SK-N-SH (cell line): ENCODE data around the gene RFPL1. TPM values are rescaled to one million over a fixed set of nuclear protein-coding genes. Genes with fewer than 3 reads are reported as not detected.

Experiments used
- CTCF ChIA-PET: fragments of 300-600, 350-600 bp; formaldehyde crosslinking; extraction: SDS; loops from one replicate; lab custom pipeline; 2021; lab: Yijun Ruan, JAX
- POLR2A ChIA-PET: fragments of 350-600 bp; sonication (Branson Sonifier 250); formaldehyde crosslinking; extraction: SDS; loops from one replicate; lab custom pipeline; 2020; ENCODE audit warnings: antibody characterized with exemption, inconsistent platforms; lab: Yijun Ruan, JAX
- DNase-seq: peaks from one replicate; pipeline ENCODE4 v3.0.0; 2012
- H2AFZ ChIP-seq: fragments of 200-600 bp; sonication (generic); 2 replicates; pipeline ENCODE4 v1.8.1; 2016; ENCODE audit warnings: antibody characterized with exemption, mild to moderate bottlenecking, low read depth
- H3F3A ChIP-seq: fragments of 200-600 bp; sonication (generic); replicated peaks from 2 replicates; pipeline ENCODE3; 2016; ENCODE audit warnings: antibody characterized with exemption, mild to moderate bottlenecking; ENCODE audit not compliant: insufficient read depth
- H3K27ac ChIP-seq, 2 experiments: fragments of 200-500 bp in 1 of 2; fragments of 200-600 bp in 1 of 2; sonication (Bioruptor generic) in 1 of 2; sonication (generic), shearing (Covaris generic) in 1 of 2; 2 replicates each; pipeline versions ENCODE4 v1.5.1 to v1.6.1; 2014 to 2016; ENCODE audit warnings: low read depth in 2 of 2, inconsistent platforms in 1 of 2, low read length in 1 of 2, mild to moderate bottlenecking in 1 of 2, mixed read lengths in 1 of 2
- H3K27me3 ChIP-seq: fragments of 200-600 bp; sonication (generic), shearing (Covaris generic); 2 replicates; pipeline ENCODE4 v1.6.1; 2016; ENCODE audit warnings: mixed run types; ENCODE audit not compliant: insufficient read depth
- H3K36me3 ChIP-seq, 2 experiments: fragments of 200-500 bp in 1 of 2; fragments of 200-600 bp in 1 of 2; sonication (Bioruptor generic) in 1 of 2; sonication (generic) in 1 of 2; replicated peaks in 1 of 2; 2 replicates each; pipeline versions ENCODE3 to v1.5.1; 2014 to 2016; ENCODE audit warnings: low read length in 1 of 2, mild to moderate bottlenecking in 1 of 2; ENCODE audit not compliant: insufficient read depth in 2 of 2, control insufficient read depth in 1 of 2
- H3K4me1 ChIP-seq, 2 experiments: fragments of 200-500 bp in 1 of 2; fragments of 200-600 bp in 1 of 2; sonication (Bioruptor generic) in 1 of 2; sonication (generic), shearing (Covaris generic) in 1 of 2; 2 replicates each; pipeline versions ENCODE4 v1.5.1 to v1.6.1; 2014 to 2016; ENCODE audit warnings: low read depth in 1 of 2, low read length in 1 of 2, mixed run types in 1 of 2; ENCODE audit not compliant: insufficient read depth in 2 of 2, control insufficient read depth in 1 of 2
- H3K4me2 ChIP-seq: fragments of 200-600 bp; sonication (generic), shearing (Covaris generic); 2 replicates; pipeline ENCODE4 v1.6.1; 2017; ENCODE audit warnings: mixed run types
- H3K4me3 ChIP-seq, 2 experiments: fragments of 200-500 bp in 1 of 2; fragments of 200-600 bp in 1 of 2; sonication (Bioruptor generic) in 1 of 2; sonication (generic), shearing (Covaris generic) in 1 of 2; 2 replicates each; pipeline versions ENCODE4 v1.5.1 to v1.8.1; 2014 to 2016; ENCODE audit warnings: low read depth in 2 of 2, inconsistent platforms in 1 of 2, low read length in 1 of 2, mild to moderate bottlenecking in 1 of 2, mixed read lengths in 1 of 2, moderate library complexity in 1 of 2
- H3K79me2 ChIP-seq: fragments of 200-600 bp; sonication (generic); 2 replicates; pipeline ENCODE4 v1.8.1; 2017; ENCODE audit warnings: mild to moderate bottlenecking; ENCODE audit not compliant: insufficient read depth
- H3K9ac ChIP-seq: fragments of 200-600 bp; sonication (generic); 2 replicates; pipeline ENCODE4 v1.6.1; 2017; ENCODE audit warnings: mixed run types
- H3K9me2 ChIP-seq: fragments of 200-600 bp; sonication (generic); 2 replicates; pipeline ENCODE4 v1.6.1; 2017; ENCODE audit warnings: mixed run types
- H3K9me3 ChIP-seq: fragments of 200-600 bp; sonication (generic); 2 replicates; pipeline ENCODE4 v1.6.1; 2017; ENCODE audit warnings: mixed run types, mild to moderate bottlenecking, moderate library complexity
- H4K20me1 ChIP-seq: fragments of 200-600 bp; sonication (generic); 2 replicates; pipeline ENCODE4 v1.6.1; 2017; ENCODE audit warnings: mild to moderate bottlenecking, mixed run types; ENCODE audit not compliant: insufficient read depth
- ELF1 ChIP-seq: IDR thresholded peaks from 2 replicates; pipeline ENCODE4 v1.4.0; 2012
- FOXM1 ChIP-seq: IDR thresholded peaks from 2 replicates; pipeline ENCODE4 v1.4.0; 2012; ENCODE audit warnings: low read depth, mild to moderate bottlenecking
- GABPA ChIP-seq: IDR thresholded peaks from 2 replicates; pipeline ENCODE4 v1.4.0; 2012; ENCODE audit warnings: low read depth, mild to moderate bottlenecking
- GATA2 ChIP-seq: sonication (generic); formaldehyde crosslinking; IDR thresholded peaks from 2 replicates; pipeline ENCODE4 v1.5.0; 2020; ENCODE audit warnings: mild to moderate bottlenecking, missing genetic modification reagents
- JUND ChIP-seq: IDR thresholded peaks from 2 replicates; pipeline ENCODE4 v1.4.0; 2012
- MXI1 ChIP-seq: IDR thresholded peaks from 2 replicates; pipeline ENCODE4 v1.6.1; 2012; ENCODE audit warnings: mild to moderate bottlenecking, low read depth, low read length, improper control_type of control experiment
- NFIC ChIP-seq: IDR thresholded peaks from 2 replicates; pipeline ENCODE4 v1.4.0; 2012; ENCODE audit warnings: borderline replicate concordance
- RFX5 ChIP-seq: IDR thresholded peaks from 2 replicates; pipeline ENCODE4 v1.6.1; 2012; ENCODE audit warnings: mild to moderate bottlenecking, improper control_type of control experiment, low read length
- SMC3 ChIP-seq: IDR thresholded peaks from 2 replicates; pipeline ENCODE4 v1.6.1; 2012; ENCODE audit warnings: low read depth, low read length, improper control_type of control experiment
- TAF1 ChIP-seq: IDR thresholded peaks from 2 replicates; pipeline ENCODE4 v1.6.1; 2012; ENCODE audit warnings: low read depth, mild to moderate bottlenecking, low read length, moderate library complexity, borderline replicate concordance
- WGBS: methylation state at CpG from one replicate; pipeline ENCODE4 v1.1.6; 2017; ENCODE audit warnings: low lambda C conversion rate; 5-methylcytosine and 5-hydroxymethylcytosine counted together
- polyA plus RNA-seq, 3 experiments: library from polyadenylated mRNA; depleted of rRNA; stranded (reverse); fragments of >200 nt; gene quantifications; 2 replicates each; pipeline ENCODE4 v1.2.3, GENCODE V29; 2012
- TF ChIP-seq, protein P1 (sequence below): IDR thresholded peaks from 2 replicates; pipeline ENCODE4 v1.4.0; 2012; ENCODE audit warnings: low read depth, borderline replicate concordance
- TF ChIP-seq, protein P2 (sequence below): fragments of 150-350 bp; IDR thresholded peaks from 2 replicates; pipeline ENCODE4 v1.6.1; 2016; ENCODE audit warnings: mild to moderate bottlenecking, low read depth, low read length
- TF ChIP-seq, protein P3 (sequence below): IDR thresholded peaks from 2 replicates; pipeline ENCODE4 v1.6.1; 2012; ENCODE audit warnings: mild to moderate bottlenecking, low read depth, low read length, moderate library complexity
- TF ChIP-seq, protein P4 (sequence below): fragments of 150-350 bp; IDR thresholded peaks from 2 replicates; pipeline ENCODE4 v1.6.1; 2017; ENCODE audit warnings: antibody characterized with exemption, low read length, low read depth, borderline replicate concordance
- TF ChIP-seq, protein P5 (sequence below): IDR thresholded peaks from 2 replicates; pipeline ENCODE4 v1.4.0; 2012; ENCODE audit warnings: low read depth

RFPL1 gene
- polyA plus RNA-seq, 1 of the 3 experiments (the other 2 are of a cell fraction): not detected

DNA sequence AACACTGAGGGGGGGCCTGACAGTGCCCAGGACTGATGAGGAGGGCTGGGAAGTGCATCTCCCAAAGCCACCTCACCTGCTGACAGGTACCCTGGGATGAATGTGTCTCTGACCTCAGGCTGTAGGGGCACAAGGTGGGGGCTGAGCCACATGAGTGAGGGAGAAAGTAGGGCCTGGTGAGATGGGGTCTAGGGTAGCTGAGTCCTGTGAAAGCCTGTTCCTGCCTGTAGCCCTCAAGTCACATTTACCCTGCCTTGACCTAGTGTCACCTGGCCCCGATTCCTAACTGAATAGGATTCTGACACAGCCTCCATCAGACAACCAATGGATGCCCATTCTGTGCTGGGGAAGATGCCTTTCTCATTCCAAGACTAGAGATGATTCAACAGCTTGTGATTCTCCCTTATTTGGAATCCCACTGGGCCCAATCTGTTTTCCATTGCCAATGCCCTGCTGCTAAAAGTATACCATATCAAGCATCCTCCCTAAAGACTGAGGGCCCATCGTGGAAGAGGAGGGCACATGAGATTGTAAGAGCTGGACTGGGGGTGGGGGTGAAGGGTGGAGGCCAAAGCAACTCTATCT is 11.1 kb upstream of the RFPL1 start:
- Histone ChIP-seq H3K9me3 (no peaks in the 10 kb centered on the region), H2AFZ (no peak overlapping the region), H3F3A (no peaks in the 10 kb centered on the region), H3K4me3 (no peak overlapping the region), H3K4me2 (no peak overlapping the region), H3K36me3 (no peaks in the 10 kb centered on the region), H3K9ac (no peak overlapping the region), H3K79me2 (no peaks in the 10 kb centered on the region), H3K27me3 (peaks cover 11% of the 10 kb centered on the region; the same call in 1 of the 2 replicates), H3K9me2 (no peaks in the 10 kb centered on the region), H3K27ac (no peak overlapping the region), H4K20me1 (no peaks in the 10 kb centered on the region), H3K4me1 (no peaks in the 10 kb centered on the region; a peak in 1 of 4 replicates)
- TF ChIP-seq, protein P1, sequence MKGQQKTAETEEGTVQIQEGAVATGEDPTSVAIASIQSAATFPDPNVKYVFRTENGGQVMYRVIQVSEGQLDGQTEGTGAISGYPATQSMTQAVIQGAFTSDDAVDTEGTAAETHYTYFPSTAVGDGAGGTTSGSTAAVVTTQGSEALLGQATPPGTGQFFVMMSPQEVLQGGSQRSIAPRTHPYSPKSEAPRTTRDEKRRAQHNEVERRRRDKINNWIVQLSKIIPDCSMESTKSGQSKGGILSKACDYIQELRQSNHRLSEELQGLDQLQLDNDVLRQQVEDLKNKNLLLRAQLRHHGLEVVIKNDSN: no peak
- no peak for TF ChIP-seq GATA2 (CRISPR knock-in tag)
- TF ChIP-seq, protein P2, sequence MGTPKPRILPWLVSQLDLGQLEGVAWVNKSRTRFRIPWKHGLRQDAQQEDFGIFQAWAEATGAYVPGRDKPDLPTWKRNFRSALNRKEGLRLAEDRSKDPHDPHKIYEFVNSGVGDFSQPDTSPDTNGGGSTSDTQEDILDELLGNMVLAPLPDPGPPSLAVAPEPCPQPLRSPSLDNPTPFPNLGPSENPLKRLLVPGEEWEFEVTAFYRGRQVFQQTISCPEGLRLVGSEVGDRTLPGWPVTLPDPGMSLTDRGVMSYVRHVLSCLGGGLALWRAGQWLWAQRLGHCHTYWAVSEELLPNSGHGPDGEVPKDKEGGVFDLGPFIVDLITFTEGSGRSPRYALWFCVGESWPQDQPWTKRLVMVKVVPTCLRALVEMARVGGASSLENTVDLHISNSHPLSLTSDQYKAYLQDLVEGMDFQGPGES: no peak
- TF ChIP-seq, protein P3, sequence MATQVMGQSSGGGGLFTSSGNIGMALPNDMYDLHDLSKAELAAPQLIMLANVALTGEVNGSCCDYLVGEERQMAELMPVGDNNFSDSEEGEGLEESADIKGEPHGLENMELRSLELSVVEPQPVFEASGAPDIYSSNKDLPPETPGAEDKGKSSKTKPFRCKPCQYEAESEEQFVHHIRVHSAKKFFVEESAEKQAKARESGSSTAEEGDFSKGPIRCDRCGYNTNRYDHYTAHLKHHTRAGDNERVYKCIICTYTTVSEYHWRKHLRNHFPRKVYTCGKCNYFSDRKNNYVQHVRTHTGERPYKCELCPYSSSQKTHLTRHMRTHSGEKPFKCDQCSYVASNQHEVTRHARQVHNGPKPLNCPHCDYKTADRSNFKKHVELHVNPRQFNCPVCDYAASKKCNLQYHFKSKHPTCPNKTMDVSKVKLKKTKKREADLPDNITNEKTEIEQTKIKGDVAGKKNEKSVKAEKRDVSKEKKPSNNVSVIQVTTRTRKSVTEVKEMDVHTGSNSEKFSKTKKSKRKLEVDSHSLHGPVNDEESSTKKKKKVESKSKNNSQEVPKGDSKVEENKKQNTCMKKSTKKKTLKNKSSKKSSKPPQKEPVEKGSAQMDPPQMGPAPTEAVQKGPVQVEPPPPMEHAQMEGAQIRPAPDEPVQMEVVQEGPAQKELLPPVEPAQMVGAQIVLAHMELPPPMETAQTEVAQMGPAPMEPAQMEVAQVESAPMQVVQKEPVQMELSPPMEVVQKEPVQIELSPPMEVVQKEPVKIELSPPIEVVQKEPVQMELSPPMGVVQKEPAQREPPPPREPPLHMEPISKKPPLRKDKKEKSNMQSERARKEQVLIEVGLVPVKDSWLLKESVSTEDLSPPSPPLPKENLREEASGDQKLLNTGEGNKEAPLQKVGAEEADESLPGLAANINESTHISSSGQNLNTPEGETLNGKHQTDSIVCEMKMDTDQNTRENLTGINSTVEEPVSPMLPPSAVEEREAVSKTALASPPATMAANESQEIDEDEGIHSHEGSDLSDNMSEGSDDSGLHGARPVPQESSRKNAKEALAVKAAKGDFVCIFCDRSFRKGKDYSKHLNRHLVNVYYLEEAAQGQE: no peak
- no peak for TF ChIP-seq RFX5
- ChIA-PET CTCF (no interaction called here), POLR2A (no interaction called here)
- 13% methylated on average over 1 of the region's 2 CpGs for WGBS
- no peak for DNase-seq

DNA sequence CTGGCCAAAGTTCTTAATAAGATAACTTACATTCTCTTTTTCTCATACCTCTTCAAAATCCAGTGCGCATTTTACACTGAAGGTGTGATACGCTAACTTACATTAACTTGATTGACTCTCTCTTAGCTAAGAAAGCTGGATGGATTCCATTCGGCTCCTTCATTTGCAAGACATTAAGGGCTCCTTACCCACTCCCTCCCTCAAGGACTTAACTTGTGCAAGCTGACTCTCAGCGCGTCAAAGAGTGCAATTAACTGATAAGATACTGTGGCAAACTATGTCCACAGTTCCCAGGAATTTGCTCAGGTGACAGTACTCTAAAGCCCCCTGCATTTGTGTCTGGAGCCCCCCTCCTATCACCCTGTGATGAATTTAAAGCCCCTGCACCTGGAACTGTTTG is 6.4 kb upstream of the RFPL1 start:
- Histone ChIP-seq H3K27me3 (peaks cover 18% of the 10 kb centered on the region; the same call in 1 of the 2 replicates), H3K4me1 (peaks cover 0 to 3% of the 10 kb centered on the region in 2 experiments; a peak in 1 of 4 replicates), H3K79me2 (no peaks in the 10 kb centered on the region), H3K4me3 (no peak overlapping the region), H3K9ac (no peak overlapping the region), H4K20me1 (no peaks in the 10 kb centered on the region), H3K9me2 (no peaks in the 10 kb centered on the region), H2AFZ (no peak overlapping the region), H3K9me3 (no peaks in the 10 kb centered on the region), H3F3A (no peaks in the 10 kb centered on the region), H3K4me2 (no peak overlapping the region), H3K36me3 (no peaks in the 10 kb centered on the region), H3K27ac (no peak overlapping the region)
- 79% methylated on average over 5 of the region's 5 CpGs for WGBS
- ChIA-PET CTCF (interaction anchor here (1.2 kb wide), 1 partner anchor 49 kb away, joined by 3 read pairs; the partner anchor contains the start of gene NEFH), POLR2A (no interaction called here)
- no peak for DNase-seq
- TF ChIP-seq, protein P4, sequence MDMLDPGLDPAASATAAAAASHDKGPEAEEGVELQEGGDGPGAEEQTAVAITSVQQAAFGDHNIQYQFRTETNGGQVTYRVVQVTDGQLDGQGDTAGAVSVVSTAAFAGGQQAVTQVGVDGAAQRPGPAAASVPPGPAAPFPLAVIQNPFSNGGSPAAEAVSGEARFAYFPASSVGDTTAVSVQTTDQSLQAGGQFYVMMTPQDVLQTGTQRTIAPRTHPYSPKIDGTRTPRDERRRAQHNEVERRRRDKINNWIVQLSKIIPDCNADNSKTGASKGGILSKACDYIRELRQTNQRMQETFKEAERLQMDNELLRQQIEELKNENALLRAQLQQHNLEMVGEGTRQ: no peak
- no peak for TF ChIP-seq TAF1
- TF ChIP-seq FOXM1: no peak
- TF ChIP-seq SMC3: no peak
- TF ChIP-seq, protein P5, sequence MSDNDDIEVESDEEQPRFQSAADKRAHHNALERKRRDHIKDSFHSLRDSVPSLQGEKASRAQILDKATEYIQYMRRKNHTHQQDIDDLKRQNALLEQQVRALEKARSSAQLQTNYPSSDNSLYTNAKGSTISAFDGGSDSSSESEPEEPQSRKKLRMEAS: no peak
- TF ChIP-seq, protein P1: no peak
- no peak for TF ChIP-seq RFX5
- no peak for TF ChIP-seq GABPA
- no peak for TF ChIP-seq ELF1
- no peak for TF ChIP-seq NFIC
- TF ChIP-seq JUND: no peak
- no peak for TF ChIP-seq MXI1
